ENCODE measurements around the gene CELF4.

DNA sequence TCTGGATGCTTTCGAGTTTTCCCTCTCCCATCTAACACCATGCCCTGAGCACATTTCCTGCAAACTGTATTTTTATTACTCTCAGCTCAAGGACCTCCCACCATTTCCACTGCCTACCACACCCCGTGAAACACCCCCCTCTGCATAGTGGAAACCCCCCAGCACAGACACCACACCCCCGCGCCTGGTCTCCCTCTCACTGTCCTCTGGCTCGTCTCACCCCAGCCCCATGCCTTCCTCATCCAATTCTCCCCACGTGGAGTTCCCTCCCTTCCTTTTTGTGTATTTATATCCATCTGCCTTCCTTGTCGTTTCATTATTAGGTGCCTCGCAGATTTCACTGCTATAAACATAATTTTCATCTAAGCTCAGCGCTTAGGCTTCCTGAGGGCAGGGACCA, 307.5 kb downstream of the CELF4 start:
- TF ChIP-seq, protein P1, sequence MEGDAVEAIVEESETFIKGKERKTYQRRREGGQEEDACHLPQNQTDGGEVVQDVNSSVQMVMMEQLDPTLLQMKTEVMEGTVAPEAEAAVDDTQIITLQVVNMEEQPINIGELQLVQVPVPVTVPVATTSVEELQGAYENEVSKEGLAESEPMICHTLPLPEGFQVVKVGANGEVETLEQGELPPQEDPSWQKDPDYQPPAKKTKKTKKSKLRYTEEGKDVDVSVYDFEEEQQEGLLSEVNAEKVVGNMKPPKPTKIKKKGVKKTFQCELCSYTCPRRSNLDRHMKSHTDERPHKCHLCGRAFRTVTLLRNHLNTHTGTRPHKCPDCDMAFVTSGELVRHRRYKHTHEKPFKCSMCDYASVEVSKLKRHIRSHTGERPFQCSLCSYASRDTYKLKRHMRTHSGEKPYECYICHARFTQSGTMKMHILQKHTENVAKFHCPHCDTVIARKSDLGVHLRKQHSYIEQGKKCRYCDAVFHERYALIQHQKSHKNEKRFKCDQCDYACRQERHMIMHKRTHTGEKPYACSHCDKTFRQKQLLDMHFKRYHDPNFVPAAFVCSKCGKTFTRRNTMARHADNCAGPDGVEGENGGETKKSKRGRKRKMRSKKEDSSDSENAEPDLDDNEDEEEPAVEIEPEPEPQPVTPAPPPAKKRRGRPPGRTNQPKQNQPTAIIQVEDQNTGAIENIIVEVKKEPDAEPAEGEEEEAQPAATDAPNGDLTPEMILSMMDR (IDR thresholded peaks at IDR 0.05; ENCODE audit: extremely low read depth in 1 of 2, insufficient read depth in 1 of 2, low read depth in 1 of 2, low read length in 2 of 2), result no peak
- no peak for TF ChIP-seq POLR2AphosphoS5 (IDR thresholded peaks at IDR 0.05; ENCODE audit: insufficient read depth, low read depth, low read length)
- TF ChIP-seq EZH2 (IDR thresholded peaks at IDR 0.05; ENCODE audit: borderline replicate concordance, low read depth, low read length, severe bottlenecking), result peak; percentile 31
- TF ChIP-seq, protein P2, sequence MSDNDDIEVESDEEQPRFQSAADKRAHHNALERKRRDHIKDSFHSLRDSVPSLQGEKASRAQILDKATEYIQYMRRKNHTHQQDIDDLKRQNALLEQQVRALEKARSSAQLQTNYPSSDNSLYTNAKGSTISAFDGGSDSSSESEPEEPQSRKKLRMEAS (IDR thresholded peaks at IDR 0.05; ENCODE audit: insufficient read depth, insufficient read length), result no peak
- no peak for TF ChIP-seq POLR2A (IDR thresholded peaks at IDR 0.05; ENCODE audit: low read depth, low read length)
- TF ChIP-seq FOS (IDR thresholded peaks at IDR 0.05; ENCODE audit: borderline replicate concordance, insufficient read depth, low read length), result no peak
- TF ChIP-seq JUN (IDR thresholded peaks at IDR 0.05; ENCODE audit: borderline replicate concordance, insufficient read depth, insufficient read length, low read depth), result no peak
